ENCODE data around the gene AACS.

DNA sequence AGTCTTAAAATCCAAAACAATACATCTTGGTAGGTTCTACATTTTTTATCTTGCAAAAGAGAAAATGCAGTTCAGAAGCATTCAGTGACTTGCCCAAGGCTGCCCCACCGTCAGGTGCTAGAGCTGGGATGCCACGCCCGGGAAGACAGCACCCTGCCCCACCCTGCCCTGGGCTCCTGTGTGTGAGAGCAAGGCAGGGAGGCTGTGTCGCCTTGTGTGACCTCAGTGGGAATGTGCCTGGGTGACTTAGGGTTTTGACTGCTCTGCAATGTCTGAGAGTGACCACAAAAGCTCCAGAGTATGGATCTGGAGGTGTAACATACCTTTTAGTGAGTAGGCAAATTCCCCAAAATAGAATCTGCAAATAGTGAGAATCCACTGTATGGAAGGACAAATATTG, 60.0 kb downstream of the AACS start:
- TF ChIP-seq CTCF (IDR thresholded peaks at IDR 0.05) (no peak), POLR2A (IDR thresholded peaks at IDR 0.05) (no peak), EP300 (IDR thresholded peaks at IDR 0.05) (no peak)

Data from tibial nerve (tissue), 4 donors.